ENCODE measurements around the gene ATP10A. TPM values are rescaled to one million over a fixed set of nuclear protein-coding genes. Genes with fewer than 3 reads are reported as not detected.

The ATP10A gene
- total and polyA plus RNA-seq, 2 of the 8 experiments (the other 6 are each of a cell fraction or from before 2014, with no cell fraction given), result 2.0 to 2.8 TPM

DNA sequence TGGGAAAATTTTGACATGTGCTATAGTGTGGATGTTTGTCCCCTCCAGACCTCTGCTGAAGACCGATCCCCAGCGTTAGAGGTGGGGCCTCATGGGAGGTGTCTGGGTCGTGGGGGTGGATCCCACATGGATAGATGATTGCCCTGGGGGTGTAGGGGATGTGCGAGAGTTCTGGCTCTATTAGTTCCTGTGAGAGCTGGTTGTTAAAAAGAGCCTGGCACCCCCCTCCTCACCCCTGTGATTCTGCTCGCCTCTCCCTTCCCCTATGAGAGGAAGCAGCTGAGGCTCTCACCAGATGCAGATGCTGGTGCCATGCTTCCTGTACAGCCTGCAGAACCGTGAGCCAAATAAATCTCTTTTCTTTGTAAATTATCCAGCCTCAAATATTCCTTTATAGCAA lies 67.4 kb downstream of the ATP10A start (continued):
- TF ChIP-seq, protein P1, sequence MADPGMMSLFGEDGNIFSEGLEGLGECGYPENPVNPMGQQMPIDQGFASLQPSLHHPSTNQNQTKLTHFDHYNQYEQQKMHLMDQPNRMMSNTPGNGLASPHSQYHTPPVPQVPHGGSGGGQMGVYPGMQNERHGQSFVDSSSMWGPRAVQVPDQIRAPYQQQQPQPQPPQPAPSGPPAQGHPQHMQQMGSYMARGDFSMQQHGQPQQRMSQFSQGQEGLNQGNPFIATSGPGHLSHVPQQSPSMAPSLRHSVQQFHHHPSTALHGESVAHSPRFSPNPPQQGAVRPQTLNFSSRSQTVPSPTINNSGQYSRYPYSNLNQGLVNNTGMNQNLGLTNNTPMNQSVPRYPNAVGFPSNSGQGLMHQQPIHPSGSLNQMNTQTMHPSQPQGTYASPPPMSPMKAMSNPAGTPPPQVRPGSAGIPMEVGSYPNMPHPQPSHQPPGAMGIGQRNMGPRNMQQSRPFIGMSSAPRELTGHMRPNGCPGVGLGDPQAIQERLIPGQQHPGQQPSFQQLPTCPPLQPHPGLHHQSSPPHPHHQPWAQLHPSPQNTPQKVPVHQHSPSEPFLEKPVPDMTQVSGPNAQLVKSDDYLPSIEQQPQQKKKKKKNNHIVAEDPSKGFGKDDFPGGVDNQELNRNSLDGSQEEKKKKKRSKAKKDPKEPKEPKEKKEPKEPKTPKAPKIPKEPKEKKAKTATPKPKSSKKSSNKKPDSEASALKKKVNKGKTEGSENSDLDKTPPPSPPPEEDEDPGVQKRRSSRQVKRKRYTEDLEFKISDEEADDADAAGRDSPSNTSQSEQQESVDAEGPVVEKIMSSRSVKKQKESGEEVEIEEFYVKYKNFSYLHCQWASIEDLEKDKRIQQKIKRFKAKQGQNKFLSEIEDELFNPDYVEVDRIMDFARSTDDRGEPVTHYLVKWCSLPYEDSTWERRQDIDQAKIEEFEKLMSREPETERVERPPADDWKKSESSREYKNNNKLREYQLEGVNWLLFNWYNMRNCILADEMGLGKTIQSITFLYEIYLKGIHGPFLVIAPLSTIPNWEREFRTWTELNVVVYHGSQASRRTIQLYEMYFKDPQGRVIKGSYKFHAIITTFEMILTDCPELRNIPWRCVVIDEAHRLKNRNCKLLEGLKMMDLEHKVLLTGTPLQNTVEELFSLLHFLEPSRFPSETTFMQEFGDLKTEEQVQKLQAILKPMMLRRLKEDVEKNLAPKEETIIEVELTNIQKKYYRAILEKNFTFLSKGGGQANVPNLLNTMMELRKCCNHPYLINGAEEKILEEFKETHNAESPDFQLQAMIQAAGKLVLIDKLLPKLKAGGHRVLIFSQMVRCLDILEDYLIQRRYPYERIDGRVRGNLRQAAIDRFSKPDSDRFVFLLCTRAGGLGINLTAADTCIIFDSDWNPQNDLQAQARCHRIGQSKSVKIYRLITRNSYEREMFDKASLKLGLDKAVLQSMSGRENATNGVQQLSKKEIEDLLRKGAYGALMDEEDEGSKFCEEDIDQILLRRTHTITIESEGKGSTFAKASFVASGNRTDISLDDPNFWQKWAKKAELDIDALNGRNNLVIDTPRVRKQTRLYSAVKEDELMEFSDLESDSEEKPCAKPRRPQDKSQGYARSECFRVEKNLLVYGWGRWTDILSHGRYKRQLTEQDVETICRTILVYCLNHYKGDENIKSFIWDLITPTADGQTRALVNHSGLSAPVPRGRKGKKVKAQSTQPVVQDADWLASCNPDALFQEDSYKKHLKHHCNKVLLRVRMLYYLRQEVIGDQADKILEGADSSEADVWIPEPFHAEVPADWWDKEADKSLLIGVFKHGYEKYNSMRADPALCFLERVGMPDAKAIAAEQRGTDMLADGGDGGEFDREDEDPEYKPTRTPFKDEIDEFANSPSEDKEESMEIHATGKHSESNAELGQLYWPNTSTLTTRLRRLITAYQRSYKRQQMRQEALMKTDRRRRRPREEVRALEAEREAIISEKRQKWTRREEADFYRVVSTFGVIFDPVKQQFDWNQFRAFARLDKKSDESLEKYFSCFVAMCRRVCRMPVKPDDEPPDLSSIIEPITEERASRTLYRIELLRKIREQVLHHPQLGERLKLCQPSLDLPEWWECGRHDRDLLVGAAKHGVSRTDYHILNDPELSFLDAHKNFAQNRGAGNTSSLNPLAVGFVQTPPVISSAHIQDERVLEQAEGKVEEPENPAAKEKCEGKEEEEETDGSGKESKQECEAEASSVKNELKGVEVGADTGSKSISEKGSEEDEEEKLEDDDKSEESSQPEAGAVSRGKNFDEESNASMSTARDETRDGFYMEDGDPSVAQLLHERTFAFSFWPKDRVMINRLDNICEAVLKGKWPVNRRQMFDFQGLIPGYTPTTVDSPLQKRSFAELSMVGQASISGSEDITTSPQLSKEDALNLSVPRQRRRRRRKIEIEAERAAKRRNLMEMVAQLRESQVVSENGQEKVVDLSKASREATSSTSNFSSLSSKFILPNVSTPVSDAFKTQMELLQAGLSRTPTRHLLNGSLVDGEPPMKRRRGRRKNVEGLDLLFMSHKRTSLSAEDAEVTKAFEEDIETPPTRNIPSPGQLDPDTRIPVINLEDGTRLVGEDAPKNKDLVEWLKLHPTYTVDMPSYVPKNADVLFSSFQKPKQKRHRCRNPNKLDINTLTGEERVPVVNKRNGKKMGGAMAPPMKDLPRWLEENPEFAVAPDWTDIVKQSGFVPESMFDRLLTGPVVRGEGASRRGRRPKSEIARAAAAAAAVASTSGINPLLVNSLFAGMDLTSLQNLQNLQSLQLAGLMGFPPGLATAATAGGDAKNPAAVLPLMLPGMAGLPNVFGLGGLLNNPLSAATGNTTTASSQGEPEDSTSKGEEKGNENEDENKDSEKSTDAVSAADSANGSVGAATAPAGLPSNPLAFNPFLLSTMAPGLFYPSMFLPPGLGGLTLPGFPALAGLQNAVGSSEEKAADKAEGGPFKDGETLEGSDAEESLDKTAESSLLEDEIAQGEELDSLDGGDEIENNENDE (IDR thresholded peaks at IDR 0.05; ENCODE audit: insufficient replicate concordance, low read length), result no peak
- TF ChIP-seq, protein P2, sequence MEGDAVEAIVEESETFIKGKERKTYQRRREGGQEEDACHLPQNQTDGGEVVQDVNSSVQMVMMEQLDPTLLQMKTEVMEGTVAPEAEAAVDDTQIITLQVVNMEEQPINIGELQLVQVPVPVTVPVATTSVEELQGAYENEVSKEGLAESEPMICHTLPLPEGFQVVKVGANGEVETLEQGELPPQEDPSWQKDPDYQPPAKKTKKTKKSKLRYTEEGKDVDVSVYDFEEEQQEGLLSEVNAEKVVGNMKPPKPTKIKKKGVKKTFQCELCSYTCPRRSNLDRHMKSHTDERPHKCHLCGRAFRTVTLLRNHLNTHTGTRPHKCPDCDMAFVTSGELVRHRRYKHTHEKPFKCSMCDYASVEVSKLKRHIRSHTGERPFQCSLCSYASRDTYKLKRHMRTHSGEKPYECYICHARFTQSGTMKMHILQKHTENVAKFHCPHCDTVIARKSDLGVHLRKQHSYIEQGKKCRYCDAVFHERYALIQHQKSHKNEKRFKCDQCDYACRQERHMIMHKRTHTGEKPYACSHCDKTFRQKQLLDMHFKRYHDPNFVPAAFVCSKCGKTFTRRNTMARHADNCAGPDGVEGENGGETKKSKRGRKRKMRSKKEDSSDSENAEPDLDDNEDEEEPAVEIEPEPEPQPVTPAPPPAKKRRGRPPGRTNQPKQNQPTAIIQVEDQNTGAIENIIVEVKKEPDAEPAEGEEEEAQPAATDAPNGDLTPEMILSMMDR (IDR thresholded peaks at IDR 0.05; ENCODE audit: control extremely low read depth in 1 of 3, insufficient read depth in 1 of 3, low read depth in 1 of 3, low read length in 3 of 3), result no peak
- TF ChIP-seq BRCA1 (IDR thresholded peaks at IDR 0.05; ENCODE audit: low read depth, low read length) (no peak), YY1 (IDR thresholded peaks at IDR 0.05; ENCODE audit: low read depth, low read length) (no peak), SP1 (IDR thresholded peaks at IDR 0.05; ENCODE audit: low read depth, low read length) (no peak), TEAD4 (IDR thresholded peaks at IDR 0.05; ENCODE audit: low read depth, low read length) (no peak), BACH1 (IDR thresholded peaks at IDR 0.05; ENCODE audit: low read length) (no peak), GABPA (IDR thresholded peaks at IDR 0.05; ENCODE audit: borderline replicate concordance, insufficient read depth, low read length) (no peak)
- TF ChIP-seq, protein P3, sequence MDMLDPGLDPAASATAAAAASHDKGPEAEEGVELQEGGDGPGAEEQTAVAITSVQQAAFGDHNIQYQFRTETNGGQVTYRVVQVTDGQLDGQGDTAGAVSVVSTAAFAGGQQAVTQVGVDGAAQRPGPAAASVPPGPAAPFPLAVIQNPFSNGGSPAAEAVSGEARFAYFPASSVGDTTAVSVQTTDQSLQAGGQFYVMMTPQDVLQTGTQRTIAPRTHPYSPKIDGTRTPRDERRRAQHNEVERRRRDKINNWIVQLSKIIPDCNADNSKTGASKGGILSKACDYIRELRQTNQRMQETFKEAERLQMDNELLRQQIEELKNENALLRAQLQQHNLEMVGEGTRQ (IDR thresholded peaks at IDR 0.05; ENCODE audit: low read length), result no peak

Data from H1 (cell line).